Upper lobe of right lung (tissue), 1 donor: ENCODE data around the gene SEMA6B. TPM values are rescaled to one million over a fixed set of nuclear protein-coding genes. Genes with fewer than 3 reads are reported as not detected.

Source experiments
- ATAC-seq: fragments of 200-7000 bp; cut with Tn5 transposase; one replicate; pipeline ENCODE4 v1.9.1; 2020; ENCODE audit warnings: mild to moderate bottlenecking, moderate library complexity
- DNase-seq: peaks from one replicate; pipeline ENCODE4 v3.0.0-alpha.2; 2020
- H3K27ac ChIP-seq: fragments of 200-600 bp; one replicate; pipeline ENCODE4 v1.8.0; 2022
- H3K27me3 ChIP-seq: fragments of 200-600 bp; one replicate; pipeline ENCODE4 v1.8.0; 2022; ENCODE audit warnings: mild to moderate bottlenecking
- H3K36me3 ChIP-seq: fragments of 200-600 bp; one replicate; pipeline ENCODE4 v1.8.0; 2022
- H3K4me1 ChIP-seq: fragments of 200-600 bp; one replicate; pipeline ENCODE4 v1.8.0; 2022
- H3K4me3 ChIP-seq: fragments of 200-600 bp; one replicate; pipeline ENCODE4 v1.8.0; 2022; ENCODE audit warnings: mild to moderate bottlenecking
- H3K9me3 ChIP-seq: fragments of 200-600 bp; one replicate; pipeline ENCODE4 v1.8.0; 2022
- CTCF ChIP-seq: fragments of 200-600 bp; IDR thresholded peaks from one replicate; pipeline ENCODE4 v1.8.0; 2022; ENCODE audit warnings: antibody characterized with exemption
- intact Hi-C: fragments of 100-400 bp; cut with DNase I; formaldehyde crosslinking; loops from one replicate; pipeline ENCODE4 v1.11.0; 2022
- total RNA-seq: library from RNA; stranded (reverse); fragmentation: NEBNext Ultra II Directional; extraction: Animal tissue kit (Norgen Biotek cat#: 25700); gene quantifications from one replicate; pipeline ENCODE4 v1.2.1, GENCODE V29; 2021
- donor health status: DM: no; HTN: yes; CAD: no; lungs with severe emphysema.

Gene SEMA6B
- total RNA-seq, 1 donor from 2014 or later, result 20.3 TPM

GRCh38 chr19:4591320-4591719 lies 31.8 kb upstream of the SEMA6B start:
- Histone ChIP-seq H3K36me3 (no peaks in the 10 kb centered on the region), H3K4me1 (no peaks in the 10 kb centered on the region), H3K9me3 (no peaks in the 10 kb centered on the region), H3K27ac (no peak overlapping the region), H3K27me3 (peaks cover 24% of the 10 kb centered on the region), H3K4me3 (no peak overlapping the region)
- ATAC-seq (no peak), DNase-seq (no peak)
- no peak for TF ChIP-seq CTCF
- intact Hi-C loops, result no loop called here

GRCh38 chr19:4590559-4590958 lies 31.1 kb upstream of the SEMA6B start:
- no peaks in the 10 kb centered on the region for H3K4me1 ChIP-seq
- ATAC-seq (no peak), DNase-seq (no peak)
- no peaks in the 10 kb centered on the region for H3K36me3 ChIP-seq
- H3K27ac ChIP-seq, result no peak overlapping the region
- intact Hi-C loops, result no loop called here
- no peak overlapping the region for H3K4me3 ChIP-seq
- peaks cover 29% of the 10 kb centered on the region for H3K27me3 ChIP-seq
- no peaks in the 10 kb centered on the region for H3K9me3 ChIP-seq
- no peak for TF ChIP-seq CTCF

GRCh38 chr19:4589579-4590410 lies 30.3 kb upstream of the SEMA6B start:
- Histone ChIP-seq H3K4me3 (no peak overlapping the region), H3K36me3 (no peaks in the 10 kb centered on the region), H3K4me1 (peaks cover 2% of the 10 kb centered on the region), H3K9me3 (no peaks in the 10 kb centered on the region), H3K27ac (no peak overlapping the region), H3K27me3 (peaks cover 37% of the 10 kb centered on the region)
- DNase-seq (no peak), ATAC-seq (peak; percentile 29)
- peak; percentile 21 for TF ChIP-seq CTCF
- intact Hi-C loops, result no loop called here

GRCh38 chr19:4588291-4588761 lies 28.8 kb upstream of the SEMA6B start:
- Histone ChIP-seq H3K27me3 (peaks cover 52% of the 10 kb centered on the region), H3K4me1 (peaks cover 12% of the 10 kb centered on the region), H3K36me3 (no peaks in the 10 kb centered on the region), H3K27ac (no peak overlapping the region), H3K9me3 (no peaks in the 10 kb centered on the region), H3K4me3 (no peak overlapping the region)
- TF ChIP-seq CTCF, result no peak
- no peak for ATAC-seq
- intact Hi-C loops, result no loop called here
- no peak for DNase-seq

- no peak for TF ChIP-seq CTCF
- ATAC-seq (no peak), DNase-seq (no peak)
- Histone ChIP-seq H3K4me1 (peaks cover 12% of the 10 kb centered on the region), H3K4me3 (no peak overlapping the region), H3K36me3 (no peaks in the 10 kb centered on the region), H3K27ac (no peak overlapping the region), H3K27me3 (peaks cover 60% of the 10 kb centered on the region), H3K9me3 (no peaks in the 10 kb centered on the region)
- intact Hi-C loops, result no loop called here
Observed at GRCh38 chr19:4587527-4587926, 28.0 kb upstream of the SEMA6B start.
